Ishikawa (cell line): ENCODE measurements around the gene HSD11B2.

Experiments
- CEBPB ChIP-seq: IDR thresholded peaks from 2 replicates; pipeline ENCODE4 v1.6.1; 2012
- CREB1 ChIP-seq: IDR thresholded peaks from 2 replicates; pipeline ENCODE4 v1.6.1; 2012; ENCODE audit warnings: low read depth
- EGR1 ChIP-seq: IDR thresholded peaks from 2 replicates; pipeline ENCODE4 v1.6.1; 2012
- EP300 ChIP-seq: IDR thresholded peaks from 2 replicates; pipeline ENCODE4 v1.6.1; 2012; ENCODE audit warnings: borderline replicate concordance
- FOXM1 ChIP-seq: IDR thresholded peaks from 2 replicates; pipeline ENCODE4 v1.6.1; 2012; ENCODE audit warnings: low read depth, borderline replicate concordance
- MAX ChIP-seq: IDR thresholded peaks from 2 replicates; pipeline ENCODE4 v1.6.1; 2012
- NFIC ChIP-seq: IDR thresholded peaks from 2 replicates; pipeline ENCODE4 v1.6.1; 2012
- RAD21 ChIP-seq: IDR thresholded peaks from 2 replicates; pipeline ENCODE4 v1.6.1; 2012; ENCODE audit warnings: low read depth
- REST ChIP-seq: IDR thresholded peaks from 2 replicates; pipeline ENCODE4 v1.6.1; 2012; ENCODE audit warnings: low read depth, mild to moderate bottlenecking
- TAF1 ChIP-seq: IDR thresholded peaks from 2 replicates; pipeline ENCODE4 v1.6.1; 2012; ENCODE audit warnings: low read depth, mild to moderate bottlenecking
- TCF12 ChIP-seq: IDR thresholded peaks from 2 replicates; pipeline ENCODE4 v1.6.1; 2012; ENCODE audit warnings: low read depth
- TEAD4 ChIP-seq: IDR thresholded peaks from 2 replicates; pipeline ENCODE4 v1.6.1; 2012
- USF1 ChIP-seq: IDR thresholded peaks from 2 replicates; pipeline ENCODE4 v1.6.1; 2012
- YY1 ChIP-seq: IDR thresholded peaks from 2 replicates; pipeline ENCODE4 v1.6.1; 2012; ENCODE audit warnings: low read depth
- ZBTB7A ChIP-seq: IDR thresholded peaks from 2 replicates; pipeline ENCODE4 v1.6.1; 2012; ENCODE audit warnings: low read depth

Gene HSD11B2

GRCh38 chr16:67430977-67431774 is at the start of gene HSD11B2:
Gene HSD11B2, plus strand, starts transcription at chr16:67431121. Its CDS starts 128 bp downstream, at chr16:67431249.
- TF ChIP-seq RAD21 (peak; percentile 12; the same call in 1 of the 2 replicates), FOXM1 (no peak), MAX (peak; percentile 23; the same call in 1 of the 2 replicates), TCF12 (0 out of 2 replicates have a peak, but pooled peaks have one; percentile 15)

- TF ChIP-seq MAX (no peak), TEAD4 (no peak), CEBPB (no peak), FOXM1 (no peak), CREB1 (no peak), USF1 (no peak), EGR1 (no peak), TCF12 (no peak), TAF1 (no peak)
Observed at GRCh38 chr16:67383284-67383683, 47.6 kb upstream of the HSD11B2 start.

GRCh38 chr16:67384778-67385510 is 46.0 kb upstream of the HSD11B2 start:
- no peak for TF ChIP-seq TCF12
- TF ChIP-seq RAD21 = no peak
- TF ChIP-seq CEBPB = no peak
- no peak for TF ChIP-seq TEAD4
- TF ChIP-seq YY1 = no peak
- no peak for TF ChIP-seq TAF1
- no peak for TF ChIP-seq EP300
- no peak for TF ChIP-seq MAX
- no peak for TF ChIP-seq REST
- TF ChIP-seq CREB1 = no peak
- TF ChIP-seq ZBTB7A = no peak
- no peak for TF ChIP-seq EGR1
- no peak for TF ChIP-seq FOXM1
- TF ChIP-seq NFIC = no peak

GRCh38 chr16:67386861-67387455 is 44.0 kb upstream of the HSD11B2 start:
- TF ChIP-seq EGR1 (no peak), TAF1 (no peak), USF1 (no peak), ZBTB7A (no peak), CREB1 (no peak), RAD21 (no peak), NFIC (no peak), FOXM1 (no peak), YY1 (no peak), TCF12 (no peak)

GRCh38 chr16:67387479-67388079 is 43.3 kb upstream of the HSD11B2 start:
- TF ChIP-seq TCF12 = no peak
- TF ChIP-seq EP300 = no peak
- TF ChIP-seq EGR1 = no peak
- TF ChIP-seq RAD21 = no peak
- no peak for TF ChIP-seq REST
- TF ChIP-seq MAX = no peak
- TF ChIP-seq TAF1 = no peak
- no peak for TF ChIP-seq NFIC
- no peak for TF ChIP-seq USF1
- no peak for TF ChIP-seq TEAD4
- TF ChIP-seq CEBPB = no peak
- TF ChIP-seq CREB1 = no peak
- no peak for TF ChIP-seq YY1
- no peak for TF ChIP-seq FOXM1
- TF ChIP-seq ZBTB7A = no peak
